Stomach (tissue), 9 donors: ENCODE measurements around the gene KISS1R. TPM values are rescaled to one million over a fixed set of nuclear protein-coding genes. Genes with fewer than 3 reads are reported as not detected.

Source experiments
- DNase-seq, 2 donors: peaks; one replicate each; pipeline versions ENCODE4 v3.0.0 to v3.0.0-alpha.2; 2013 to 2019
- H3K27ac ChIP-seq, 5 donors: fragments of 200-600 bp in 4 of 5; sonication (generic) in 4 of 5; one replicate each; pipeline ENCODE4 v1.5.1; 2013 to 2019; ENCODE audit warnings: mild to moderate bottlenecking in 1 of 5, moderate library complexity in 1 of 5
- H3K27me3 ChIP-seq, 3 donors: fragments of 200-600 bp; sonication (generic); one replicate each; pipeline ENCODE4 v1.5.1; 2017 to 2019; ENCODE audit warnings: mixed run types in 1 of 3
- H3K36me3 ChIP-seq, 4 donors: fragments of 200-600 bp; sonication (generic); 1 replicate in 3 of 4; 2 replicates in 1 of 4; pipeline ENCODE4 v1.5.1; 2016 to 2019
- H3K4me1 ChIP-seq, 4 donors: fragments of 200-600 bp; sonication (generic); one replicate each; pipeline ENCODE4 v1.5.1; 2016 to 2019
- H3K4me3 ChIP-seq, 4 donors: fragments of 200-600 bp; sonication (generic) in 3 of 4; one replicate each; pipeline ENCODE4 v1.5.1; 2016 to 2019; ENCODE audit warnings: mild to moderate bottlenecking in 1 of 4
- H3K9me3 ChIP-seq, 4 donors: fragments of 200-600 bp; sonication (generic); one replicate each; pipeline ENCODE4 v1.5.1; 2016 to 2019
- EP300 ChIP-seq: sonication (generic); formaldehyde crosslinking; IDR thresholded peaks from one replicate; pipeline ENCODE4 v1.6.1; 2017; ENCODE audit warnings: antibody characterized with exemption
- POLR2A ChIP-seq, 4 donors: fragments of 450-650 bp; IDR thresholded peaks; one replicate each; pipeline ENCODE4 v1.6.1; 2016; ENCODE audit warnings: antibody characterized with exemption in 4 of 4, control low read depth in 2 of 4, mild to moderate bottlenecking in 1 of 4, moderate library complexity in 1 of 4
- POLR2AphosphoS5 ChIP-seq, 3 donors: sonication (generic); formaldehyde crosslinking; IDR thresholded peaks; one replicate each; pipeline ENCODE4 v1.6.1; 2016; ENCODE audit warnings: antibody characterized with exemption in 3 of 3
- WGBS, 5 donors: extraction: QIAGEN DNeasy Blood & Tissue Kit in 3 of 5; methylation state at CpG; one replicate each; pipeline versions ENCODE4 v1.1.5 to v1.1.7; 2013 to 2018; 5-methylcytosine and 5-hydroxymethylcytosine counted together
- intact Hi-C: fragments of 100-400 bp; cut with DNase I; formaldehyde crosslinking; loops from one replicate; pipeline ENCODE4 v1.15.1; 2023; ENCODE audit warnings: low total_unique reads
- polyA plus RNA-seq, 3 donors: library from polyadenylated mRNA; stranded (reverse); fragments of 200-250 nt; gene quantifications; one replicate each; pipeline ENCODE4 v1.2.3, GENCODE V29; 2013
- total RNA-seq, 5 donors: library from RNA; depleted of rRNA; stranded (reverse); fragments of >200 nt; gene quantifications; one replicate each; pipeline versions ENCODE4 v1.1.0 to v1.2.3, GENCODE V29; 2014 to 2016
- TF ChIP-seq, protein P1 (sequence below), 7 experiments: fragments of 450-650 bp in 4 of 7; fragments of 200-600 bp in 3 of 7; sonication (generic) in 3 of 7; IDR thresholded peaks; one replicate each; pipeline ENCODE4 v1.5.1; 2016 to 2019; ENCODE audit warnings: antibody characterized with exemption in 7 of 7, control low read depth in 2 of 7, mild to moderate bottlenecking in 1 of 7
- donor health status: healthy with polysubstance abuse.
- donor health status: Bipolar disorder and iron deficiency.
- donor health status: healthy.

Gene KISS1R
- total and polyA plus RNA-seq, 8 donors = not detected

DNA sequence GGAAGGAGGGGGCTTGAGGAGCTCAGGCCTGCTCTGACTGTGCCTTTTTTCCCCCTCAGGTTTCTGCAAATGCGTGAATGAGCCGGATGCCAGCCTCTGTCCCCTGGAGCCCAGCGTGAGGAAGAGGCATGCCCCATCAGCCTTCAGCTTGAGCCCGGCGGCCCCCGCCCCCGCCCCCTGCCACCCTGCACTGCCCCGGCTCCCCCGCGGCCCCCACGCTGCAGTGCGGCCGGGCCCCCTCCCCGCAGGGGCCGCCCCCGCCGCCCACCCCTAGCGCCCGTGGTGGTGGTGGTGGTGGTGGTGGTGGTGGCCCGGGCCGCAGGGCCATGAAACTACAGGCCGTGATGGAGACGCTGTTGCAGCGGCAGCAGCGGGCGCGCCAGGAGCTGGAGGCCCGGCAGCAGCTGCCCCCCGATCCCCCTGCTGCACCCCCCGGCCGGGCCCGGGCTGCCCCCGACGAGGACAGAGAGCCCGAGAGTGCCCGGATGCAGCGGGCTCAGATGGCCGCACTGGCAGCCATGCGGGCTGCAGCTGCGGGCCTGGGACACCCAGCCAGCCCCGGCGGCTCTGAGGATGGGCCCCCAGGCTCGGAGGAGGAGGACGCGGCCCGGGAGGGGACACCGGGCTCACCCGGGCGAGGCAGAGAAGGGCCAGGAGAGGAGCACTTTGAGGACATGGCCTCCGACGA, 12.2 kb downstream of the KISS1R start:
- H3K27me3 ChIP-seq = peaks cover 0 to 4% (median 0%) of the 10 kb centered on the region in 3 donors
- no peak overlapping the region for H3K27ac ChIP-seq
- WGBS, 5 donors = 94 to 98% (median 96%) methylated on average over 11 to 51 of the region's 51 CpGs

DNA sequence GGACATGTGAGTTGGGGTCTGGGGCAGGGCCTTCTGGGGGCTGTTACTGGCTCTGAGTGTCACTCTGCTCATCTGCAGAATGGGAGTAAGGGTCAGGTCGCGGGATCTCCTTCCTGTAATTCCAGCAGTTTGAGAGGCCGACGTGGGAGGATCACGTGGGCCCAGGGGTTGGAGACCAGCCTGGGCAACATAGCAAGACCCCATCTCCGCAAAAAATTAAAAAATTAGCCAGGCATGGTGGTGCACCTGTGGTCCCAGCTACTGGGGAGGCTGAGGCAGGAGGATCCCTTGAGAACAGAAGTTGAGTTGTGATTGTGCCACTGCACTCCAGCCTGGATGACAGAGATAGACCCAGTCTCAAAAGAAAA, 12.7 kb downstream of the KISS1R start:
- DNase-seq = no peak
- no peak overlapping the region for H3K27ac ChIP-seq
- H3K9me3 ChIP-seq = no peaks in the 10 kb centered on the region
- peaks cover 0 to 19% (median 17%) of the 10 kb centered on the region in 4 donors for H3K36me3 ChIP-seq
- intact Hi-C loops = no loop called here
- 90 to 99% (median 94%) methylated on average over 6 of the region's 6 CpGs for WGBS, 5 donors
- H3K4me3 ChIP-seq = no peak overlapping the region
- TF ChIP-seq, protein P1, sequence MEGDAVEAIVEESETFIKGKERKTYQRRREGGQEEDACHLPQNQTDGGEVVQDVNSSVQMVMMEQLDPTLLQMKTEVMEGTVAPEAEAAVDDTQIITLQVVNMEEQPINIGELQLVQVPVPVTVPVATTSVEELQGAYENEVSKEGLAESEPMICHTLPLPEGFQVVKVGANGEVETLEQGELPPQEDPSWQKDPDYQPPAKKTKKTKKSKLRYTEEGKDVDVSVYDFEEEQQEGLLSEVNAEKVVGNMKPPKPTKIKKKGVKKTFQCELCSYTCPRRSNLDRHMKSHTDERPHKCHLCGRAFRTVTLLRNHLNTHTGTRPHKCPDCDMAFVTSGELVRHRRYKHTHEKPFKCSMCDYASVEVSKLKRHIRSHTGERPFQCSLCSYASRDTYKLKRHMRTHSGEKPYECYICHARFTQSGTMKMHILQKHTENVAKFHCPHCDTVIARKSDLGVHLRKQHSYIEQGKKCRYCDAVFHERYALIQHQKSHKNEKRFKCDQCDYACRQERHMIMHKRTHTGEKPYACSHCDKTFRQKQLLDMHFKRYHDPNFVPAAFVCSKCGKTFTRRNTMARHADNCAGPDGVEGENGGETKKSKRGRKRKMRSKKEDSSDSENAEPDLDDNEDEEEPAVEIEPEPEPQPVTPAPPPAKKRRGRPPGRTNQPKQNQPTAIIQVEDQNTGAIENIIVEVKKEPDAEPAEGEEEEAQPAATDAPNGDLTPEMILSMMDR (IDR thresholded peaks at IDR 0.05) = no peak
- TF ChIP-seq POLR2A (IDR thresholded peaks at IDR 0.05) = no peak
- H3K27me3 ChIP-seq = peaks cover 0 to 4% (median 0%) of the 10 kb centered on the region in 3 donors
- H3K4me1 ChIP-seq = peaks cover 43 to 71% (median 56%) of the 10 kb centered on the region in 4 donors

More for the DNA sequence above, 12.2 kb downstream of the KISS1R start:
- peaks cover 0 to 19% (median 17%) of the 10 kb centered on the region in 4 donors for H3K36me3 ChIP-seq
- H3K9me3 ChIP-seq = no peaks in the 10 kb centered on the region
- intact Hi-C loops = no loop called here
- no peak for DNase-seq
- H3K4me1 ChIP-seq = peaks cover 41 to 71% (median 56%) of the 10 kb centered on the region in 4 donors
- no peak overlapping the region for H3K4me3 ChIP-seq
- TF ChIP-seq EP300 (no peak), POLR2AphosphoS5 (IDR thresholded peaks at IDR 0.05) (no peak), POLR2A (IDR thresholded peaks at IDR 0.05) (no peak)
- TF ChIP-seq, protein P1 (IDR thresholded peaks at IDR 0.05) = no peak

DNA sequence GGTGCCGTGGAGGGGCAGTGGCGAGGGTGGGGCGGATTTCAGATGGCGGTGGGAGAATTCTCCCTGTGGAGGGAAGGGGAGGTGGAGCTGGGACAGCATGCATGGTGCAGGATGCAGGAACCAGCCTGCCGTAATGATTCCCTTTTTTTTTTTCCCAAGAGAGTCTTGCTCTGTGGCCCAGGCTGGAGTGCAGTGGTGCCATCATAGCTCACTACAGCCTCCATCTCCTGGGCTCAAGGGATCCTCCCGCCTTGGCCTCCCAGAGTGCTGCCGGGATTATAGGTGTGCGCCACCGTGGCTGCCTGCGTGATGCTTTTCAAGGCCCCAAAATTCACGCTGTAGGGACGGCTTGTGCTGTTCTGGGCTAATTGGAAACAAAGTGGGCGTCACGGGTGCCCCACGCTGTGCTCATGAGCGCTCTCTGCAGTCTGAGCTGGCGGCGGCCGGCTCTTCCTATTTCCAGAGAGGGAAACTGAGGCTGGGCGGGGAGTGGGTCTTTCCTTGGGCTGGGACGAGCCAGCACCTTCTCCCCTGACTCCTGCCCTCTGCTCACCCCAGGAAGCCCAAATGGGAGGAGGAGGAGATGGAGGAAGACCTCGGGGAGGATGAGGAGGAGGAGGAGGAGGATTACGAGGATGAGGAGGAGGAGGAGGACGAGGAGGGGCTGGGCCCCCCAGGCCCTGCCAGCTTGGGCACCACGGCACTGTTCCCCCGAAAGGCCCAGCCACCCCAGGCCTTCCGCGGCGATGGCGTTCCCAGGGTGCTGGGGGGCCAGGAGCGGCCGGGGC, 14.9 kb downstream of the KISS1R start:
- peaks cover 0 to 19% (median 17%) of the 10 kb centered on the region in 4 donors for H3K36me3 ChIP-seq
- H3K27ac ChIP-seq = peak overlapping the region in 3 of 5 donors; percentile 67 to 85 (median 77)
- 91 to 94% (median 92%) methylated on average over 20 to 32 of the region's 32 CpGs for WGBS, 5 donors
- peaks cover 43 to 63% (median 52%) of the 10 kb centered on the region in 4 donors for H3K4me1 ChIP-seq
- TF ChIP-seq, protein P1 (IDR thresholded peaks at IDR 0.05) = no peak
- no peak for TF ChIP-seq POLR2AphosphoS5 (IDR thresholded peaks at IDR 0.05)
- no peak for TF ChIP-seq POLR2A (IDR thresholded peaks at IDR 0.05)
- TF ChIP-seq EP300 = no peak
- H3K9me3 ChIP-seq = no peaks in the 10 kb centered on the region
- no peak for DNase-seq
- H3K4me3 ChIP-seq = peak overlapping the region in 1 of 4 donors; percentile 28
- peaks cover 0 to 4% (median 0%) of the 10 kb centered on the region in 3 donors for H3K27me3 ChIP-seq
- intact Hi-C loops = no loop called here

DNA sequence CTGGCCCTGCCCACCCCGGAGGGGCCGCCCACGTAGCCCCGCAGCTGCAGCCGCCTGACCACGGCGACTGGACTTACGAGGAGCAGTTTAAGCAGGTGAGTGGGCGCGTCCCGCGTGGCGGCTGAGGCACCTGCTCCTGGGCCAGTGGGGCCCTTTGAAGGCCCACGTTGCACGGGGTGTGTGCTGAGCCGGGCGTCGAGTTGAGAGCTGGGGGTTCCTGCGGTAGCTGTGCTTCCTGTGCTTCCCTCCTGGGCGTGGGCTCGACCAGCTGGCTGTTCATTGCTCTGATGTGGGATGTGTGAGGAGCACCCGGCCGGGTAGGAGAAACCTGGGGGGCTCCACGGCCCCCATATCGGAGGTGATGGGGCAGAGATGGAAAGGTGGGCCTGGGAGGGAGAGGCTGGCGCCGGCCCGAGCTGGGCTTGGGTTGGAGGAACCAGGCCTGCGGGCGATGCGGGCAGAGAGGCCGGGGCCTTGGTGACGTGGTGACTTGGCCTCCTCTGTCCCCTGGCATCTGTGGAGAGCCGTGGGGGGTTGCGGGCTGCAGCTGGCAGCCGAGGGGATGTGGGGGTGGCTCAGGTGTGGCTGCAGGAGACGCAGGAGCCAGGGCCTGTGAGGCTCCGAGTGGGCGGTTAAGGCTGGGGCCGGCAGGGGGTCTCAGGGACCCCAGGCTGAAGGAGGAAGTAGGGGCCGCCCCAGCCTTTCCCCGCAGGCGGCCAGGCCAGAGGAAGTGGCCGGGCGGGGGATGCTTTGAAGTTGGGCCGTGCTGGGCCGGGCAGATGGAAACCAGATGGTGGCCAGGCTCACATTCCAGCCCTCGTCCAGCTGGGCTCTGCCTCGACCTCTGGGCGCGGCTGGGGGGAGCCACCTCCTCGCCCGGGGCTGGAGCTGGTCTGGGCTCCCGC, 15.8 kb downstream of the KISS1R start:
- intact Hi-C loops = no loop called here
- peak overlapping the region in 4 of 5 donors; percentile 52 to 85 (median 72) for H3K27ac ChIP-seq
- no peaks in the 10 kb centered on the region for H3K9me3 ChIP-seq
- 38 to 55% (median 46%) methylated on average over 39 to 54 of the region's 54 CpGs for WGBS, 5 donors
- TF ChIP-seq POLR2A (IDR thresholded peaks at IDR 0.05) (no peak), POLR2AphosphoS5 (IDR thresholded peaks at IDR 0.05) (peak; percentile 70 to 77 (median 76))
- TF ChIP-seq, protein P1 (IDR thresholded peaks at IDR 0.05) = no peak
- H3K4me1 ChIP-seq = peaks cover 34 to 55% (median 44%) of the 10 kb centered on the region in 4 donors
- H3K27me3 ChIP-seq = peaks cover 0 to 4% (median 0%) of the 10 kb centered on the region in 3 donors
- peaks cover 0 to 19% (median 17%) of the 10 kb centered on the region in 4 donors for H3K36me3 ChIP-seq
- peak; percentile 71 to 89 for DNase-seq
- peak overlapping the region in 2 of 4 donors; percentile 2 to 28 for H3K4me3 ChIP-seq
